Measurements from ENCODE around the gene GGA3.
"Not testable (repeated sequence)": the region's sequence is repeated elsewhere in the genome, so short reads cannot be mapped to it uniquely, and the experiment has no call there.

Gene GGA3

GRCh38 chr17:75271955-75272847 is 10.8 kb upstream of the GGA3 start:
- peak; percentile 40 for DNase-seq

- DNase-seq, result no peak
These were observed 10.0 kb upstream of the GGA3 start for GRCh38 chr17:75271233-75271954.

DNA sequence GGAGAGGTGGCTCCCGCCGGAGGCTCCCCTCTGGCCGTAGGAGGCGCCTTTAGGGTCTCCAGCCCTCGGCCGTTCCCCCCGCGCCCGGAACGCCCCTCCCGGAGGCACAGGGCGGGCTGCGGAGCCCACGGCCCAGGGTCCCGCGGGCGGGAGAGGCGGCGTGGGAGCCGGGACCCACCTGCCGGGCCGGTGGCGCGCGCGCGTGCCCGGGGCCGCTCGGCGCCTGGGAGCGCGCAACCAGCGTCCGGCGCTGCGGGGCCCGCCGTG is 9.5 kb upstream of the GGA3 start, which contains the start of gene MIF4GD:
Gene MIF4GD, minus strand, starts transcription at position 266 of the 267 bp plus-strand sequence. CDS start 1,036 bp downstream, outside the sequence.
- peak; percentile 63 for DNase-seq

DNA sequence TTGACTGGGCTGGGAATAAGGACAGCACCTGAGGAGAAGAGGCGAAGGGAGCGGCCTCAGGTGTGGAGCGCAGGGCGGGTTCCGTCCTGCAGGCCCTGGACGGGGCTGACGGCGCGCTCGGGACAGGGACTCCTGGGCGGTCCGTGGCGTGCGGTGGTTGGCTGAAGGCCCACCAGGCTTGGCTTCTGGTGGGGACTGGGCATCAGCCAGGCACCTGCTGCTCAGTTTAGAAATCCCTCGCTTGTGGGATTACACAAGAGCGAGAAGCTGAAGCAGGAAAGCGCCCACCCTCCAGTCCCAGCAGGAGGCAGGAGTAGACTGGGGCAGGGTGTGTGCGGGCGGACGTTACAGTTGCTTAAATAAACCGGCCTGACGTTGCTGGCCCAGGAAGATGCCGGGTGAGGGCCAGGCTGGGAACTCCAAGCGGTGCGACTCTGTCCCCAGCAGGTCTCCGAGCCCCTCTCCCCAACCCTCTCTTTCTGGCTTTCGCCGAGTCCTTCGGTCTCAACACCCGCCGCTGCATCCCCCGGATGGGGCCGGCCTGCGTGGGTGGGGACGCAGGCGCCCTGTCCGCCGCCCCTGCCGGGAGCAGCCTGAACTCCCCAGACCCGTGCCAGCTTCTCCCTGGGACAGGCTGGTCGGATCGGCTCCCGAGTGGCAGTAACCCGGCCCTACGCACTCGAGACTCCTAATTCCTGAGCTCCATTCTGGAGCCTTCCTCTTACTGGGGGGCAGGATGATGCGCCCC is 9.0 kb upstream of the GGA3 start:
- peak; percentile 74 for DNase-seq

- DNase-seq, result no peak
These were observed 8.4 kb upstream of the GGA3 start for GRCh38 chr17:75269844-75270217.

- no peak for DNase-seq
These were observed 6.2 kb upstream of the GGA3 start for GRCh38 chr17:75267411-75268232.

GRCh38 chr17:75267153-75267410 is 5.7 kb upstream of the GGA3 start:
- no peak for DNase-seq

GRCh38 chr17:75266316-75267152 is 5.1 kb upstream of the GGA3 start:
- DNase-seq, result no peak

GRCh38 chr17:75265614-75266315 is 4.4 kb upstream of the GGA3 start:
- no peak for DNase-seq

- DNase-seq, result no peak
These were observed 1.6 kb upstream of the GGA3 start for GRCh38 chr17:75263055-75263454.

DNA sequence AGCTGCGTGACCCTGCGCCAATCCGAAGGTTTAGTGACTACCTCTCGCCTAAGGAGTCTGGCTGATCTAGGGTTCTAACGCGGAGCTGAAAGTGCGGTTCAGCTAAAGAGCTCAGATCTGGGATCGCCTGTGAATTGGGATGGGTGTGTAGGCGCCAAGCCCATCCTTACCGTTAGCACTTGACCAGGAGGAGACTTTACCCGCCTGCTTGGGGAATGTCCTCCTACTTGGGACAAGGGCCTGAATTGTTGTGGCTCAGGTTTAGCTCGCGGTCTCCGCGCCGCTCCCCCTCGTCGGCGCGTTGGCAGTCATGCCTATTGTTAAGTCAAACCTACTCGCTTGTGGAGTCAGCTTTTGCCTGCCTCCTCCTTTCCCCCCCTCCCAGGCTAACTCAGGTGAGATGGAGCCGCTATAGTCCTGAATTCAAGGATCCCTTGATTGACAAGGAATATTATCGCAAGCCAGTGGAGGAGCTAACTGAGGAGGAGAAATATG is 753 bp upstream of the GGA3 start:
- DNase-seq, result no peak

DNA sequence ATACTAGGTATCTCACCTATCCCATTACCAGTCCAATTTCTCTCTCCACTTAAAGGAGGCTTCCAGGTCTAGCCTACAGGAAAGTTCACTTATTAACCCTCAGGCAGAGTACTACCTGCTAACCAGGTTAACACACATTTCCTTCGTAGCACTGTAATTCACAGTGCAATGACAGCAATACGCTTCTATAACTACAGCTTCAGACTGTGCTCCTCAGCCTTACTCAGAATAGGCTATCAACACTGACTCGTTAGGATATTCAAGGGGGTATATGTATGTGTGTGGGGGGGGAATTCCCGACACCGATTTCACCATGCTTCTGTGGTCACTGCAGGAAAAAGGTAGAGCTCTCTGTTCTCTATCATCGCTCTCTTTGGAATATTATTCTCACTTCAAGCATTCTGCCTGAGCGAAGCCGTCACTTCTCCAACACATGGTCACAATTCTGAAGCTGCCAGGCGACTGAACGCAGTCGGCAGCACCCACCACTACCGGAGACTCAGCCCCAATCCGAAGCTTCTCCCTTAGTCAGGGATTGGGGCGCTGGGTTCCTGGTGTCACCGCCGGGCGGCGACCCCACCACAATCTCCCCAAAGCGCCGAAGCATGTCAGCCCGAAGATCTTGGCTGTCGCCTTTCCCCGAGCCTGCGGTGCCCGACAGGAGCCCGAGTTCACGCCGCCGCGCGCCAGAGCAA is 618 bp downstream of the GGA3 start:
- no peak for DNase-seq

DNA sequence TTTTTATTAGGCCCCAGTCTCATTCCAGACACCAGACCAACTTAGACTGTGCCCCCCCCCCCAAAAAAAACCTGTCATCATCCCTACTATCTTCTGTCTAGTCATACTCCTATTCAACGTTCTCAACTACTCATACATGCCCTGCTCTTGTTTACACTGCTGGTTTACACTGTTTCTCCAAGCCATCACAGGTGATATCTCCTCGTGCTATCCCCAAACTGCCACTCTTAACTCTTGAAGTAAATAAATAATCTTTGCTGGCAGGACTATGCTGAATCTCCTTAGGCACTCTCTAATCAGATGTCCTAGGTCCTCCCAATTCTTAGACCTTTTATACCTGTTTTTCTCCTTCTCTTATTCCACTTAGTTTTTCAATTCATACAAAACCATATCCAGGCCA is 4.2 kb downstream of the GGA3 start:
- DNase-seq, result not testable (repeated sequence)

DNA sequence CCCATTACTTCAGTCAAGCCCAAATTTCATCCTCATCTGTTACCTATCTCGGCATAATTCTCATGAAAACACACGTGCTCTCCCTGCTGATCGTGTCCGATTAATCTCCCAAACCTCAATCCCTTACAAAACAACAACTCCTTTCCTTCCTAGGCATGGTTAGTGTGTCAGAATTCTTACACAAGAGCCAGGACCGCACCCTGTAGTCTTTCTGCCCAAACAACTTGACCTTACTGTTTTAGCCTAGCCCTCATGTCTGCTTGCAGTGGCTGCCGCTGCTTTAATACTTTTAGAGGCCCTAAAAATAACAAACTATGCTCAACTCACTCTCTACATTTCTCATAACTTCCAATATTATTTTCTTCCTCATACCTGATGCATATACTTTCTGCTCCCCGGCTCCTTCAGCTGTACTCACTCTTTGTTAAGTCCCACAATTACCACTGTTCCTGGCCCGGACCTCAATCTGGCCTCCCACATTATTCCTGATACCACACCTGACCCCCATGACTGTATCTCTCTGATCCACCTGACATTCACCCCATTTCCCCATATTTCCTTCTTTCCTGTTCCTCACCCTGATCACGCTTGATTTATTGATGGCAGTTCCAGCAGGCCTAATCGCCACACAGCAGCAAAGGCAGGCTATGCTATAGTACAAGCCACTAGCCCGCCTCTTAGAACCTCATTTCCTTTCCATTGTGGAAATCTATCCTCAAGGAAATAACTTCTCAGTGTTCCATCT is 5.3 kb downstream of the GGA3 start:
- DNase-seq, result not testable (repeated sequence)

GRCh38 chr17:75252039-75252816 is 9.2 kb downstream of the GGA3 start:
- DNase-seq, result no peak

DNA sequence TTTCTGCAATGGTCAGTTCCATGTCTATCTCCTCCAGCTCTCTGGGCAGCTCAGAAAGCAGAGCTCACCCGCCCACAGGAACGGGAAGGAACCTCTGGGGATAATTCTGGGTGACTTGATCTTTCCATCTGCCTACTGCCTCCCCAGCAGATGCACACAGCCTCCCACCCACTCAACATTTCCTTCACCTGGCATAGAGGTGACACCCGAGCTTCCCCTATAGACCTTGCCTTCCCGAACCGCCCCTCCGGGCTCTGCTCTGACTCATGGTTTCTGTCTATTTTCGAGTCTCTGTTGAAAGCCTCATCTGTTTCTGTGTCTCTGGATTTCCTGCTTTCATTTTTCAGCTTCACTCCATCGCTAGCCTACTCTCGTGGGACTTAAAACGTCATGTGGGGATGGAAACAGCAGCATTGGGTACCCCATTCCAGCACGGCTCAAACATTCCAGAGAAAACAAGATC is 11.4 kb downstream of the GGA3 start:
- DNase-seq, result peak; percentile 77

- no peak for DNase-seq
These were observed 11.8 kb downstream of the GGA3 start for GRCh38 chr17:75249564-75249963.

GRCh38 chr17:75246404-75246803 is 15.0 kb downstream of the GGA3 start:
- no peak for DNase-seq

DNA sequence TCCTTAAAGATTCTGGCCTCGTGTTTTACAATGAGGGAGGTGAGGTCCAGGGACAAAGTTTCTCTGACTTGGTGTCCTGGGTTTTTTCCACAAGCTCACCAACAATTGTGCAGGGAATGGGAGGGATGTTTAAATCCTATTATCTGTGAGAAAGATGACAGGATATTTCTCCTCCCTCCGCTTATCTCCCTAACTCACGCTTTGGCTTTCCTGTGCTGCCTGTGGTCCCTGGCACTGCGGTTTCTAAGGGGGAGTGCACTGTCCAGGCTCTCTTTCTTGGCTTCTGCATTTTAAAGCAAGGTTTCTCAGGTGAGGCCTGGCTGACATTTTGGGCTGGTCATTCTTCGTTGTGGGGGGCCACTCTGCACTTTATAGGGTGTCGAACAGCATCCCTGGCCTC is 16.4 kb downstream of the GGA3 start:
- DNase-seq, result peak; percentile 90

Measured in NCI-H226 (cell line).